ENCODE data around the gene STXBP5. TPM values are rescaled to one million over a fixed set of nuclear protein-coding genes. Genes with fewer than 3 reads are reported as not detected.
"Not testable (repeated sequence)": the region's sequence is repeated elsewhere in the genome, so short reads cannot be mapped to it uniquely, and the experiment has no call there.

Gene STXBP5
- total and polyA plus RNA-seq, 2 of the 4 experiments (the other 2 are of a cell fraction) = 13.2 to 46.4 TPM

DNA sequence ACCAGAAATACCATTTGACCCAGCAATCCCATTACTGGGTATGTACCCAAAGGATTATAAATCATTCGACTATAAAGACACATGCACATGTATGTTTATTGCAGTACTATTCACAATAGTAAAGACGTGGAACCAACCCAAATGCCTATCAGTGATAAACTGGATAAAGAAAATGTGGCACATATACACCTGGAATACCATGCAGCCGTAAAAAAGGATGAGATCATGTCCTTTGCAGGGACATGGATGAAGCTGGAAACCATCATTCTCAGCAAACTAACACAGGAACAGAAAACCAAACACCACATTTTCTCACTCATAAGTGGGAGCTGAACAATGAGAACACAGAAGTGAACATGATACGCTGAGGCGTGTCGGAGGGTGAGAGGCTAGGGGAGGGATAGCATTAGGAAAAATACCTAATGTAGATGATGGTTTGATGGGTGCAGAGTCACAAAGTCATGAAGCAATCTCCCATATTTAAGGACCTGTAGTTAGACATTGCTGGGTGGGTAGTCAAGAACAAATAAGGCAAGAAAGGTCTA, 50.8 kb downstream of the STXBP5 start:
- H3K9ac ChIP-seq (ENCODE audit: low read depth, low read length); ATAC-seq (ENCODE audit: low read depth); CTCF ChIA-PET: not testable (repeated sequence)

More for the DNA sequence above, 50.8 kb downstream of the STXBP5 start:
- H3K9me3 ChIP-seq (ENCODE audit: control insufficient read depth, insufficient read depth, low read length); H3K27me3 ChIP-seq (ENCODE audit: control insufficient read depth, insufficient read depth, low read length); H3K4me1 ChIP-seq (ENCODE audit: control insufficient read depth, insufficient read depth, low read length); H3K23ac ChIP-seq (ENCODE audit: low read depth, low read length); H3K56ac ChIP-seq (ENCODE audit: extremely low read depth, insufficient read depth, low read length); H2BK120ac ChIP-seq (ENCODE audit: low read depth, low read length); H3K9me1 ChIP-seq (ENCODE audit: insufficient read depth, low read length); H2AK5ac ChIP-seq (ENCODE audit: low read depth, low read length); H2BK15ac ChIP-seq (ENCODE audit: low read depth, low read length); H2AFZ ChIP-seq (replicated peaks; ENCODE audit: low read length, poor library complexity); H3K4me2 ChIP-seq (ENCODE audit: low read depth, low read length); H2AK9ac ChIP-seq (replicated peaks; ENCODE audit: low read depth, low read length, poor library complexity); H4K20me1 ChIP-seq (ENCODE audit: insufficient read depth, low read length); H4K8ac ChIP-seq (ENCODE audit: low read depth in 2 of 2, low read length in 2 of 2); H3K14ac ChIP-seq (replicated peaks; ENCODE audit: low read depth, low read length); H2BK20ac ChIP-seq (ENCODE audit: low read depth, low read length); H3K27ac ChIP-seq (ENCODE audit: insufficient read depth, low read length); H3K79me1 ChIP-seq (ENCODE audit: low read depth in 1 of 2, low read length in 2 of 2); H2BK5ac ChIP-seq (ENCODE audit: low read depth, low read length, poor library complexity, severe bottlenecking); in situ Hi-C loops (cut with MboI; ENCODE audit: low sequenced_read_pairs); dilution Hi-C loops (cut with HindIII; ENCODE audit: low sequenced_read_pairs, unreplicated experiment); DNase-seq; POLR2A ChIA-PET (ENCODE audit: unreplicated experiment); BruUV-seq (replicated peaks); H4K5ac ChIP-seq (ENCODE audit: low read depth, low read length); H4K91ac ChIP-seq (ENCODE audit: insufficient read depth, low read depth, low read length); H3K18ac ChIP-seq (ENCODE audit: low read depth, low read length); intact Hi-C loops (cut with micrococcal nuclease); H3K4me3 ChIP-seq (ENCODE audit: insufficient read depth, low read depth, low read length); H3K4ac ChIP-seq (ENCODE audit: low read depth, low read length): not testable (repeated sequence)
- WGBS, 2 experiments (ENCODE audit: extremely low coverage in 2 of 2, insufficient read length in 1 of 2) = no CpG with 5 or more reads among the region's 6 CpGs
- H3K36me3 ChIP-seq (ENCODE audit: control insufficient read depth, insufficient read depth, low read length) = peaks cover 17% of the 10 kb centered on the region

Measured in IMR-90 (cell line).